Measurements from ENCODE around the gene PTGER3.
A peak's percentile ranks its signal among the peaks of the same experiment; 100 is the strongest.
"Not testable (repeated sequence)": the region's sequence is repeated elsewhere in the genome, so short reads cannot be mapped to it uniquely, and the experiment has no call there.

Gene PTGER3

GRCh38 chr1:71001624-71002023, 46.0 kb downstream of the PTGER3 start:
- no peak for DNase-seq

- DNase-seq: no peak
These were observed 49.8 kb downstream of the PTGER3 start for GRCh38 chr1:70997793-70998192.

- DNase-seq: no peak
These were observed 52.8 kb downstream of the PTGER3 start for GRCh38 chr1:70994753-70995268.

- DNase-seq: no peak
These were observed 53.8 kb downstream of the PTGER3 start for GRCh38 chr1:70993798-70994197.

- DNase-seq: no peak
These were observed 55.1 kb downstream of the PTGER3 start for GRCh38 chr1:70992521-70992920.

- DNase-seq: peak; percentile 74
These were observed 57.0 kb downstream of the PTGER3 start for GRCh38 chr1:70990469-70991253.

- no peak for DNase-seq
These were observed 60.1 kb downstream of the PTGER3 start for GRCh38 chr1:70987497-70987896.

- not testable (repeated sequence) for DNase-seq
These were observed 61.8 kb downstream of the PTGER3 start for GRCh38 chr1:70985776-70986225.

GRCh38 chr1:70985278-70985677, 62.3 kb downstream of the PTGER3 start:
- DNase-seq: not testable (repeated sequence)

GRCh38 chr1:70980361-70980760, 67.3 kb downstream of the PTGER3 start:
- DNase-seq: no peak

GRCh38 chr1:70979881-70980280, 67.7 kb downstream of the PTGER3 start:
- no peak for DNase-seq

- DNase-seq: no peak
These were observed 68.3 kb downstream of the PTGER3 start for GRCh38 chr1:70979313-70979712.

- DNase-seq: no peak
These were observed 69.0 kb downstream of the PTGER3 start for GRCh38 chr1:70978623-70979022.

- no peak for DNase-seq
These were observed 70.0 kb downstream of the PTGER3 start for GRCh38 chr1:70977575-70977974.

- DNase-seq: no peak
These were observed 70.6 kb downstream of the PTGER3 start for GRCh38 chr1:70977041-70977440.

GRCh38 chr1:70973754-70974153, 73.9 kb downstream of the PTGER3 start:
- DNase-seq: no peak

GRCh38 chr1:70970407-70970806, 77.2 kb downstream of the PTGER3 start:
- no peak for DNase-seq

GRCh38 chr1:70966018-70966638, 81.5 kb downstream of the PTGER3 start:
- peak; percentile 0 for DNase-seq

GRCh38 chr1:70963374-70963773, 84.2 kb downstream of the PTGER3 start:
- DNase-seq: no peak

GRCh38 chr1:70961374-70961975, 86.1 kb downstream of the PTGER3 start:
- DNase-seq: no peak

GRCh38 chr1:70948396-70949017, 99.1 kb downstream of the PTGER3 start:
- DNase-seq: no peak

- DNase-seq: no peak
These were observed 99.8 kb downstream of the PTGER3 start for GRCh38 chr1:70947835-70948234.

- DNase-seq: no peak
These were observed 101.9 kb downstream of the PTGER3 start for GRCh38 chr1:70945676-70946075.

All from DMS153 (cell line).